ENCODE measurements around the gene MSI2. TPM values are rescaled to one million over a fixed set of nuclear protein-coding genes. Genes with fewer than 3 reads are reported as not detected.
A peak's percentile ranks its signal among the peaks of the same experiment; 100 is the strongest.

MSI2 gene
- total RNA-seq, 2 experiments from 2014 or later = 59.6 to 61.7 TPM

DNA sequence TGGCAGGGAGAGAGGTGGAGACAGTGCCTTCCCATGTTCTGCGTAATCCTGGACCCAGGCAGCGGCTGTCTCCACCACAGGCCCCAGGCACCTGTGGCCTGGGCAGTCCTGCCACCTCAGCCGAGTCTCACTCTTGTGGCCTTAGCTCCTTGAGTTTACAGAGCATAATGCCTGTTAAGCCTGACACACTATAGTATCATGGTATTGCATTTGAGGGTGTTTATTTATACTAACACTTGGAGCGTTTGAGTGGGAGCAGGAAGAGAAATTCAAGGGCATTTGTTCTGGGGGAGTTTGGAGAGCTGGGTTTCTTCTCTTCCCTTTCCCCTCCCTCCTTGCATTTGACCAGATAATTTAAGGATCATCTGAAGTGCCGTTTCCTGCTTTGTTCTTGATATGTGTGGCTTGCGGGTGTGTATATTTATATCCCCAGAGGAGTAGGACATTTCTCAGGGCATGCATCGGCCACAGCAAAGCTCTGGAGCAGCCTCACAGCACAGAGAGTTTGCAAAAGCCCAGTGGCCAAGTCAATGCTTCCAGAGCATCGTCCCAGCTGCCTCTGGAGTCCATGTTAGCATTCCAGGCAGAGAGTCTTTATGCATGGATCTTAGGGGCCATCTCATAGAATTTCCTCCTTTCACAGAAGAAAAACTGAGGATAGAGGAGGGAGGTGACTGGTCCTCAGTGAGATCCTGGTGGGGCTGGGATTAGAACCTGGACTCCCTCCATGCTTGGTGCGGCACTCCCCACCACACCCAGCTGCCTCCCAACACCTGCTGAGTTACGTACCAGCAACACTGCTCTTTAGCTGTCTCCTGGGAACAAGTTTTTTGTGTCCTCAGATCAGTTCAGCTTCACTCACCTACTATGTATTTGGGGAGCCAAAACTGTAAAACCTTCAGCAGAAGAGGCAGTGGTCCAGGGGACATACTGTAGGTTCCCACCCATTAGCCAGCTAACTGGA, 266.0 kb downstream of the MSI2 start:
- Mint-ChIP-seq H3K27ac (no peak overlapping the region), H3K9me3 (no peaks in the 10 kb centered on the region), H3K4me3 (no peak overlapping the region), H3K36me3 (ENCODE audit: low read depth) (peaks cover 2% of the 10 kb centered on the region), H3K4me1 (ENCODE audit: low read depth) (peaks cover 14% of the 10 kb centered on the region), H3K27me3 (no peaks in the 10 kb centered on the region)
- ChIA-PET POLR2A (interaction anchor here (1.1 kb wide), 1 partner anchor 37 kb away, joined by 3 read pairs; no protein-coding TSS in a partner anchor), CTCF (interaction anchor here (1.4 kb wide), 1 partner anchor 279 kb away, joined by 5 read pairs; no protein-coding TSS in a partner anchor)
- DNase-seq = no peak
- intact Hi-C loops (cut with micrococcal nuclease) = no loop called here
- no peak for TF ChIP-seq CTCF (IDR thresholded peaks at IDR 0.05)
- no peak for ATAC-seq

DNA sequence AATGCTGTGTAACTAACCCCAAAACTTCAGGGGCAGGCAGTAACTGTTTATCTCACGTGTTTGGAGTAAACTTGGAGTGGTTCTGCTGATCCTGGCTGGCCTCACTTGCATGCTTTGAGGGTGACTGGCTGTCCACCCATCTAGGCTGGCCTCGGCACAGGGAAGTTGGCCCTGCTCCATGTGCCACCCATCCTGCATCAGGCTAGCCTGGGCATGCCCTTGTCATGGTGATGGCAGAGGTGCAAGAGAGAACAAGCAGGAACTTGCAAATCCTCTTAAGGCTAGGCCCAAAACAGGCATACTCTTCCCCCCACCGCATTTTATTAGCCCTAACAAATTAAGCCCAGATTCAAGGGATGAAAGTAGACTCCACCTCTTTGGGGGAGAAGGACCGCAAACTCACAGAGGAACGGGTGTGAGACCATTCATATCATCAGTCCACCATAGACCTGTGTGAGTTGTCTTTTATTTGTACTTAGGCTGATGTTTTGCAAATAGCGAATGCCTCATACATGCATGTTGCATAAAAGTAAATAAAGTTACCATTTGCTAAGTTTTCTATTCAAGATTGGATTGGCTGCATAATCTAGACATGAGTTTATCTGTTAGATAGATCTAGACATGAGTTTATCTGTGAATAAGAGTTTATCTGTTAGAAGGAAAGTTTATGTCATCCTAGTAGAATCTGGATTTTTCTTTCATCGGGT, 267.8 kb downstream of the MSI2 start:
- no peak overlapping the region for H3K4me3 Mint-ChIP-seq
- ChIA-PET CTCF (no interaction called here), POLR2A (interaction anchor here (0.6 kb wide), 1 partner anchor 124 kb away, joined by 3 read pairs; no protein-coding TSS in a partner anchor)
- ATAC-seq (no peak), DNase-seq (no peak)
- H3K36me3 Mint-ChIP-seq (ENCODE audit: low read depth) = no peaks in the 10 kb centered on the region
- H3K9me3 Mint-ChIP-seq = no peaks in the 10 kb centered on the region
- no peaks in the 10 kb centered on the region for H3K27me3 Mint-ChIP-seq
- no peak overlapping the region for H3K27ac Mint-ChIP-seq
- intact Hi-C loops (cut with micrococcal nuclease) = no loop called here
- H3K4me1 Mint-ChIP-seq (ENCODE audit: low read depth) = peaks cover 14% of the 10 kb centered on the region
- no peak for TF ChIP-seq CTCF (IDR thresholded peaks at IDR 0.05)

GRCh38 chr17:57524839-57525568, 268.7 kb downstream of the MSI2 start:
- POLR2A ChIA-PET = interaction anchor here (0.6 kb wide), 1 partner anchor 125 kb away, joined by 3 read pairs; no protein-coding TSS in a partner anchor
- H3K36me3 Mint-ChIP-seq (ENCODE audit: low read depth) = no peaks in the 10 kb centered on the region
- intact Hi-C loops (cut with micrococcal nuclease) = no loop called here
- CTCF ChIA-PET = interaction anchor here (0.7 kb wide), 1 partner anchor 605 kb away, joined by 3 read pairs; no protein-coding TSS in a partner anchor
- DNase-seq (peak; percentile 30), ATAC-seq (peak; percentile 20)
- no peak for TF ChIP-seq CTCF (IDR thresholded peaks at IDR 0.05)
- no peaks in the 10 kb centered on the region for H3K27me3 Mint-ChIP-seq
- H3K9me3 Mint-ChIP-seq = no peaks in the 10 kb centered on the region
- H3K4me3 Mint-ChIP-seq = no peak overlapping the region
- peak overlapping the region; percentile 53 for H3K27ac Mint-ChIP-seq
- peaks cover 21% of the 10 kb centered on the region for H3K4me1 Mint-ChIP-seq (ENCODE audit: low read depth)

DNA sequence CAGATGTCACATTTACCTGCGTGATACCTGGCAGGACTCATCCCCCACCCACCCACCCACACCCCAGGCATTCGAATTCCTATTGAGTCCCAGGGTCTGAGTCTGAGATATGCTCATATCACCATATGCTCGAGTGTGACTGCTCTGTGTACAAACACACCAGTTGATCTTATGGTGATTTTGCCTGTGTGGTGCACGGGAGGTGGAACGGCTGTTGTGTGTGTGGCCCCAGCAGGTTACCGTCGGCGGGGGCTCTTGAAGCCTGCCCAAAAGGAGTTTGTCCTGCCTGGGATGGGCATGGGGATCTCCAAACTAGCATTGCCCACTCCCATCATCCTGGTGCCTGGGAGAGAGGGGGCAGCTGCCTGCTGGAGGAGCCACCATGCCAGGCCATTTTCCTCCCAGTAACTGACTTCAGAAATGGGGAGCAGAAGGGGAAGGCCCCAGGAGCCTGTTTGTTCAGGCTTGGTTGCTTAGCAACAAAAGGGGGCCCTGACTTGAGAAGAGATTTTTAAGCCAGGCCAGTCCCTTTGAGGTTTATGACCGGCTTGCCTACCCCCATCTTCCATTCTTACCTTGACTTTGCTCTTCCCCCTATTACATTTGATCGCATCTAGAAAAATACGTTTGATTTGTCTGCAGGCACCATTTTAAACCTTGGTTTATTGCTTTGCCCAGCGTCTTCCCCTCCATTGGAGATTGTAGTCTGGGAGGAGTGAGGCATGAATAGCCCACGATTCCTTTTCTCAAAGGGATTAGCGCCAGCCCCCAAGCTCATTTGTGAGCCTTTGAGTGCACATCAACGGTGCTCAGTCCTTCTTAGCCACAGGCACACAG, 271.1 kb downstream of the MSI2 start:
- no peak for TF ChIP-seq CTCF (IDR thresholded peaks at IDR 0.05)
- ChIA-PET CTCF (no interaction called here), POLR2A (no interaction called here)
- Mint-ChIP-seq H3K27ac (no peak overlapping the region), H3K9me3 (no peaks in the 10 kb centered on the region), H3K27me3 (no peaks in the 10 kb centered on the region), H3K4me1 (ENCODE audit: low read depth) (peaks cover 45% of the 10 kb centered on the region), H3K36me3 (ENCODE audit: low read depth) (peaks cover 3% of the 10 kb centered on the region), H3K4me3 (no peak overlapping the region)
- ATAC-seq (no peak), DNase-seq (no peak)
- intact Hi-C loops (cut with micrococcal nuclease) = no loop called here

Measured in activated CD8-positive, alpha-beta T cell treated with anti-CD3 and anti-CD28 coated beads for 36 hours (primary cell).